Activated CD4-positive, alpha-beta T cell treated with anti-CD3 and anti-CD28 coated beads, Interleukin-2, amount 10 ng/mL, durations not matched to agents 24 days and 14 days (primary cell): ENCODE measurements around the gene RAG2. TPM values are rescaled to one million over a fixed set of nuclear protein-coding genes. Genes with fewer than 3 reads are reported as not detected.

Experiments
- DNase-seq: peaks from one replicate; pipeline ENCODE4 v3.0.0; 2022
- H3K27ac Mint-ChIP-seq: one replicate; pipeline ENCODE4 v1.8.0; 2022; ENCODE audit warnings: mild to moderate bottlenecking, mixed read lengths
- H3K27me3 Mint-ChIP-seq: one replicate; pipeline ENCODE4 v1.8.0; 2022; ENCODE audit warnings: mixed read lengths
- H3K36me3 Mint-ChIP-seq: one replicate; pipeline ENCODE4 v1.8.0; 2022; ENCODE audit warnings: low read depth, mild to moderate bottlenecking, mixed read lengths
- H3K4me1 Mint-ChIP-seq: one replicate; pipeline ENCODE4 v1.8.0; 2021; ENCODE audit warnings: mixed read lengths
- H3K4me3 Mint-ChIP-seq: one replicate; pipeline ENCODE4 v1.8.0; 2022; ENCODE audit warnings: mild to moderate bottlenecking, moderate library complexity, mixed read lengths
- H3K9me3 Mint-ChIP-seq: one replicate; pipeline ENCODE4 v1.8.0; 2021; ENCODE audit warnings: mixed read lengths
- intact Hi-C: fragments of 100-400 bp; cut with micrococcal nuclease; formaldehyde crosslinking; loops from one replicate; pipeline ENCODE4 v1.15.1; 2023
- total RNA-seq: library from RNA; stranded (reverse); gene quantifications from 2 replicates; pipeline ENCODE4 v1.2.3, GENCODE V29; 2022

The RAG2 gene
- total RNA-seq, result not detected in 2 replicates

- DNase-seq, result no peak
- Mint-ChIP-seq H3K36me3 (no peaks in the 10 kb centered on the region), H3K4me3 (no peak within 1 kb of the TSS), H3K27me3 (peaks cover 24% of the 10 kb centered on the region), H3K4me1 (peaks cover 4% of the 10 kb centered on the region), H3K9me3 (no peaks in the 10 kb centered on the region), H3K27ac (no peak within 1 kb of the TSS)
- intact Hi-C loops, result no loop called here
Measured at GRCh38 chr11:36598051-36598450, at the start of gene RAG2. Gene RAG2 (minus strand): TSS chr11:36598236. CDS start chr11:36594168, 4,068 bp downstream.

GRCh38 chr11:36638556-36638955, 40.5 kb upstream of the RAG2 start:
- H3K27me3 Mint-ChIP-seq, result peaks cover 2% of the 10 kb centered on the region
- intact Hi-C loops, result no loop called here
- H3K4me1 Mint-ChIP-seq, result no peaks in the 10 kb centered on the region
- H3K36me3 Mint-ChIP-seq, result no peaks in the 10 kb centered on the region
- no peak for DNase-seq
- H3K9me3 Mint-ChIP-seq, result peaks cover 3% of the 10 kb centered on the region
- no peak overlapping the region for H3K4me3 Mint-ChIP-seq
- no peak overlapping the region for H3K27ac Mint-ChIP-seq

GRCh38 chr11:36635066-36635862, 37.2 kb upstream of the RAG2 start:
- Mint-ChIP-seq H3K36me3 (no peaks in the 10 kb centered on the region), H3K4me3 (no peak overlapping the region), H3K27me3 (peaks cover 2% of the 10 kb centered on the region), H3K4me1 (peaks cover 2% of the 10 kb centered on the region), H3K27ac (no peak overlapping the region), H3K9me3 (no peaks in the 10 kb centered on the region)
- intact Hi-C loops, result no loop called here
- DNase-seq, result no peak

- Mint-ChIP-seq H3K36me3 (no peaks in the 10 kb centered on the region), H3K27me3 (peaks cover 2% of the 10 kb centered on the region), H3K27ac (no peak overlapping the region), H3K9me3 (no peaks in the 10 kb centered on the region), H3K4me3 (no peak overlapping the region), H3K4me1 (peaks cover 2% of the 10 kb centered on the region)
- no peak for DNase-seq
- intact Hi-C loops, result no loop called here
Measured at GRCh38 chr11:36631774-36632173, 33.7 kb upstream of the RAG2 start.

- no peak for DNase-seq
- Mint-ChIP-seq H3K36me3 (no peaks in the 10 kb centered on the region), H3K9me3 (no peaks in the 10 kb centered on the region), H3K4me3 (no peak overlapping the region), H3K27me3 (no peaks in the 10 kb centered on the region), H3K4me1 (peaks cover 2% of the 10 kb centered on the region), H3K27ac (no peak overlapping the region)
- intact Hi-C loops, result no loop called here
Measured at GRCh38 chr11:36628765-36629244, 30.8 kb upstream of the RAG2 start.

GRCh38 chr11:36628141-36628540, 30.1 kb upstream of the RAG2 start:
- Mint-ChIP-seq H3K27ac (no peak overlapping the region), H3K36me3 (no peaks in the 10 kb centered on the region), H3K27me3 (no peaks in the 10 kb centered on the region), H3K4me3 (no peak overlapping the region), H3K4me1 (peaks cover 2% of the 10 kb centered on the region), H3K9me3 (no peaks in the 10 kb centered on the region)
- intact Hi-C loops, result no loop called here
- DNase-seq, result no peak

- H3K4me1 Mint-ChIP-seq, result peaks cover 2% of the 10 kb centered on the region
- H3K27me3 Mint-ChIP-seq, result no peaks in the 10 kb centered on the region
- no peak overlapping the region for H3K4me3 Mint-ChIP-seq
- H3K36me3 Mint-ChIP-seq, result no peaks in the 10 kb centered on the region
- intact Hi-C loops, result no loop called here
- DNase-seq, result no peak
- no peak overlapping the region for H3K27ac Mint-ChIP-seq
- no peaks in the 10 kb centered on the region for H3K9me3 Mint-ChIP-seq
Measured at GRCh38 chr11:36627471-36627870, 29.4 kb upstream of the RAG2 start.

- no peaks in the 10 kb centered on the region for H3K36me3 Mint-ChIP-seq
- H3K27ac Mint-ChIP-seq, result no peak overlapping the region
Measured at GRCh38 chr11:36627006-36627405, 29.0 kb upstream of the RAG2 start.

GRCh38 chr11:36623494-36623893, 25.5 kb upstream of the RAG2 start:
- no peak overlapping the region for H3K27ac Mint-ChIP-seq
- H3K27me3 Mint-ChIP-seq, result peaks cover 13% of the 10 kb centered on the region
- no peak for DNase-seq
- intact Hi-C loops, result loop anchor here (5.0 kb wide), 1 partner anchor 61 kb away; no protein-coding TSS in a partner anchor
- no peaks in the 10 kb centered on the region for H3K36me3 Mint-ChIP-seq
- H3K4me1 Mint-ChIP-seq, result no peaks in the 10 kb centered on the region
- H3K9me3 Mint-ChIP-seq, result no peaks in the 10 kb centered on the region
- no peak overlapping the region for H3K4me3 Mint-ChIP-seq

More at GRCh38 chr11:36627006-36627405, 29.0 kb upstream of the RAG2 start:
- no peak overlapping the region for H3K4me3 Mint-ChIP-seq
- DNase-seq, result no peak
- H3K4me1 Mint-ChIP-seq, result peaks cover 2% of the 10 kb centered on the region
- intact Hi-C loops, result no loop called here
- peaks cover under 1% of the 10 kb centered on the region for H3K27me3 Mint-ChIP-seq
- H3K9me3 Mint-ChIP-seq, result no peaks in the 10 kb centered on the region

GRCh38 chr11:36622431-36623136, 24.5 kb upstream of the RAG2 start:
- H3K36me3 Mint-ChIP-seq, result no peaks in the 10 kb centered on the region
- H3K27ac Mint-ChIP-seq, result no peak overlapping the region
- H3K4me1 Mint-ChIP-seq, result no peaks in the 10 kb centered on the region
- intact Hi-C loops, result loop anchor here (5.0 kb wide), 1 partner anchor 60 kb away; no protein-coding TSS in a partner anchor
- peak; percentile 60 for DNase-seq
- no peaks in the 10 kb centered on the region for H3K9me3 Mint-ChIP-seq
- peaks cover 13% of the 10 kb centered on the region for H3K27me3 Mint-ChIP-seq
- no peak overlapping the region for H3K4me3 Mint-ChIP-seq

- no peak overlapping the region for H3K4me3 Mint-ChIP-seq
- no peaks in the 10 kb centered on the region for H3K9me3 Mint-ChIP-seq
- no peaks in the 10 kb centered on the region for H3K4me1 Mint-ChIP-seq
- intact Hi-C loops, result loop anchor here (5.0 kb wide), 1 partner anchor 58 kb away; no protein-coding TSS in a partner anchor
- H3K27me3 Mint-ChIP-seq, result peaks cover 15% of the 10 kb centered on the region
- H3K36me3 Mint-ChIP-seq, result no peaks in the 10 kb centered on the region
- H3K27ac Mint-ChIP-seq, result no peak overlapping the region
- DNase-seq, result no peak
Measured at GRCh38 chr11:36620246-36620645, 22.2 kb upstream of the RAG2 start.

GRCh38 chr11:36619502-36619901, 21.5 kb upstream of the RAG2 start:
- no peak for DNase-seq
- Mint-ChIP-seq H3K27ac (no peak overlapping the region), H3K27me3 (peaks cover 15% of the 10 kb centered on the region), H3K4me3 (no peak overlapping the region), H3K36me3 (no peaks in the 10 kb centered on the region), H3K9me3 (no peaks in the 10 kb centered on the region), H3K4me1 (no peaks in the 10 kb centered on the region)
- intact Hi-C loops, result no loop called here

- no peaks in the 10 kb centered on the region for H3K36me3 Mint-ChIP-seq
- intact Hi-C loops, result no loop called here
- H3K27me3 Mint-ChIP-seq, result peaks cover 15% of the 10 kb centered on the region
- H3K4me1 Mint-ChIP-seq, result no peaks in the 10 kb centered on the region
- no peak overlapping the region for H3K4me3 Mint-ChIP-seq
- no peaks in the 10 kb centered on the region for H3K9me3 Mint-ChIP-seq
- no peak overlapping the region for H3K27ac Mint-ChIP-seq
- no peak for DNase-seq
Measured at GRCh38 chr11:36618363-36619047, 20.5 kb upstream of the RAG2 start.
